GM12878 (cell line): ENCODE measurements around the gene PRRX1. TPM values are rescaled to one million over a fixed set of nuclear protein-coding genes. Genes with fewer than 3 reads are reported as not detected.

Experiments
- ATAC-seq: fragments of 200-7000 bp; cut with Tn5 transposase; 3 replicates; pipeline ENCODE4 v1.9.1; 2020; ENCODE audit warnings: mild to moderate bottlenecking, moderate library complexity
- BruUV-seq: library from RNA; stranded (reverse); fragments of 400-500 nt; replicated peaks from 2 replicates; lab custom pipeline; 2021; lab: Mats Ljungman, UMichigan
- CTCF ChIA-PET: fragments of 300-600 bp; sonication (Branson Sonifier 250); formaldehyde crosslinking; extraction: SDS; loops from one replicate; lab custom pipeline; 2021; ENCODE audit warnings: inconsistent platforms; lab: Yijun Ruan, JAX
- POLR2A ChIA-PET: fragments of 350-600 bp; formaldehyde crosslinking; extraction: SDS; loops from one replicate; lab custom pipeline; 2021; ENCODE audit warnings: inconsistent platforms; lab: Charles Lee
- RAD21 ChIA-PET: fragments of 300-600 bp; sonication (Branson Sonifier 250); formaldehyde crosslinking; loops from one replicate; lab custom pipeline; 2023; ENCODE audit warnings: antibody characterized with exemption; ENCODE audit not compliant: unreplicated experiment; lab: Charles Lee
- SMC1A ChIA-PET: fragments of 300-600 bp; sonication (Branson Sonifier 250); formaldehyde crosslinking; loops from one replicate; lab custom pipeline; 2023; ENCODE audit not compliant: unreplicated experiment, uncharacterized antibody; lab: Charles Lee
- DNase-seq: peaks from one replicate; pipeline ENCODE4 v3.0.0-alpha.2; 2011; ENCODE audit warnings: low read depth, low spot score
- FAIRE-seq: peaks from 3 replicates; lab custom pipeline; 2011; peaks lifted over from hg19 to GRCh38; lab: Jason Lieb, UNC
- H2AFZ ChIP-seq: 2 replicates; pipeline ENCODE4 v1.6.0; 2011; ENCODE audit warnings: low read depth, low read length, control low read depth; ENCODE audit not compliant: control insufficient read depth
- H3K27ac ChIP-seq: 2 replicates; pipeline ENCODE4 v1.5.1; 2011; ENCODE audit warnings: control low read depth; ENCODE audit not compliant: control insufficient read depth, insufficient read depth
- H3K27me3 ChIP-seq, 2 experiments: replicated peaks in 1 of 2; 2 replicates each; pipeline versions ENCODE4 v1.6.0 to v1.6.1; 2011; ENCODE audit warnings: low read length in 1 of 2; ENCODE audit not compliant: control insufficient read depth in 2 of 2, insufficient read depth in 2 of 2
- H3K36me3 ChIP-seq, 2 experiments: 2 replicates each; pipeline ENCODE4 v1.5.1; 2011; ENCODE audit warnings: low read length in 1 of 2; ENCODE audit not compliant: control insufficient read depth in 2 of 2, insufficient read depth in 2 of 2
- H3K4me1 ChIP-seq: 2 replicates; pipeline ENCODE4 v1.6.1; 2011; ENCODE audit warnings: mild to moderate bottlenecking, low read length, moderate library complexity, mixed read lengths; ENCODE audit not compliant: control insufficient read depth, insufficient read depth
- H3K4me2 ChIP-seq: 2 replicates; pipeline ENCODE4 v1.6.0; 2011; ENCODE audit warnings: control low read depth; ENCODE audit not compliant: control insufficient read depth, insufficient read depth
- H3K4me3 ChIP-seq: fragments of 200-600 bp; sonication (generic); 2 replicates; pipeline ENCODE4 v1.5.1; 2016
- H3K79me2 ChIP-seq: 2 replicates; pipeline ENCODE4 v1.6.0; 2011; ENCODE audit warnings: low read length; ENCODE audit not compliant: control insufficient read depth, insufficient read depth
- H3K9ac ChIP-seq: 2 replicates; pipeline ENCODE4 v1.8.0; 2011; ENCODE audit warnings: low read length, control low read depth, mixed read lengths; ENCODE audit not compliant: control insufficient read depth, insufficient read depth
- H3K9me3 ChIP-seq: replicated peaks from 3 replicates; pipeline ENCODE4 v1.5.1; 2011; ENCODE audit warnings: mild to moderate bottlenecking, low read length; ENCODE audit not compliant: control insufficient read depth, insufficient read depth
- H4K20me1 ChIP-seq: 2 replicates; pipeline ENCODE4 v1.6.0; 2011; ENCODE audit not compliant: control insufficient read depth, insufficient read depth
- DPF2 ChIP-seq: fragments of 450-650 bp; IDR thresholded peaks from 2 replicates; pipeline ENCODE4 v1.6.1; 2017; ENCODE audit warnings: mild to moderate bottlenecking
- ESRRA ChIP-seq: IDR thresholded peaks from 2 replicates; pipeline ENCODE4 v1.6.1; 2012; ENCODE audit warnings: mild to moderate bottlenecking, low read length, improper control_type of control experiment
- IRF5 ChIP-seq: fragments of 450-650 bp; IDR thresholded peaks from 2 replicates; pipeline ENCODE4 v1.6.1; 2017; ENCODE audit warnings: borderline replicate concordance
- MTA2 ChIP-seq: fragments of 450-650 bp; IDR thresholded peaks from 2 replicates; pipeline ENCODE4 v1.6.1; 2016; ENCODE audit warnings: low read depth, mild to moderate bottlenecking, moderate library complexity
- NR2F1 ChIP-seq: fragments of 450-650 bp; conservative IDR thresholded peaks from 2 replicates; pipeline ENCODE4 v1.6.1; 2017; ENCODE audit warnings: mild to moderate bottlenecking
- RELA ChIP-seq: fragments of 450-650 bp; IDR thresholded peaks from 2 replicates; pipeline ENCODE4 v1.8.0; 2014; ENCODE audit warnings: borderline replicate concordance; ENCODE audit not compliant: partially characterized antibody
- STAT3 ChIP-seq: IDR thresholded peaks from 2 replicates; pipeline ENCODE4 v1.6.1; 2011; ENCODE audit warnings: low read depth, low read length, improper control_type of control experiment
- TCF7 ChIP-seq: IDR thresholded peaks from 2 replicates; pipeline ENCODE4 v1.6.1; 2014; ENCODE audit warnings: antibody characterized with exemption, borderline replicate concordance
- WGBS: methylation state at CpG from one replicate; pipeline ENCODE4 v1.1.6; 2016; ENCODE audit warnings: low lambda C conversion rate; ENCODE audit not compliant: insufficient replicate concordance, insufficient coverage; ENCODE audit errors: missing lambda C conversion rate; 5-methylcytosine and 5-hydroxymethylcytosine counted together
- in situ Hi-C: fragments of 300-500 bp; cut with MboI; formaldehyde crosslinking; loops from 9 replicates; pipeline ENCODE4 v1.14.3; 2018; ENCODE audit warnings: mixed read lengths
- intact Hi-C: fragments of 100-400 bp; cut with micrococcal nuclease; formaldehyde crosslinking; loops from one replicate; pipeline ENCODE4 v1.14.2; 2022; ENCODE audit not compliant: unreplicated experiment
- polyA plus RNA-seq, 11 experiments: library from polyadenylated mRNA; depleted of rRNA in 4 of 11; unstranded in 6 of 11; stranded (reverse) in 5 of 11; fragments of >200 nt; fragmentation: Nextera tagmentation in 4 of 11; fragmentation: Illumina TruSeq in 1 of 11; extraction: Ambion mirVana in 4 of 11; extraction: Trizol in 1 of 11; gene quantifications; 1 replicate in 1 of 11; 2 replicates in 10 of 11; pipeline versions ENCODE4 v1.2.1 to v1.2.3, GENCODE V29; 2011 to 2016; ENCODE audit warnings: inconsistent platforms in 2 of 11, missing spikeins in 2 of 11, low read depth in 1 of 11
- total RNA-seq, 4 experiments: library from RNA; depleted of rRNA in 3 of 4; stranded (reverse); fragments of >200 nt in 3 of 4; fragmentation: Illumina TruSeq in 1 of 4; extraction: Trizol in 1 of 4; gene quantifications; 2 replicates each; pipeline versions ENCODE4 v1.2.1 to v1.2.3, GENCODE V29; 2013 to 2021

PRRX1 gene
- total and polyA plus RNA-seq, 10 of the 15 experiments (the other 5 are each of a cell fraction or from before 2014, with no cell fraction given), result 0.42 to 64.6 (median 1.5) TPM

DNA sequence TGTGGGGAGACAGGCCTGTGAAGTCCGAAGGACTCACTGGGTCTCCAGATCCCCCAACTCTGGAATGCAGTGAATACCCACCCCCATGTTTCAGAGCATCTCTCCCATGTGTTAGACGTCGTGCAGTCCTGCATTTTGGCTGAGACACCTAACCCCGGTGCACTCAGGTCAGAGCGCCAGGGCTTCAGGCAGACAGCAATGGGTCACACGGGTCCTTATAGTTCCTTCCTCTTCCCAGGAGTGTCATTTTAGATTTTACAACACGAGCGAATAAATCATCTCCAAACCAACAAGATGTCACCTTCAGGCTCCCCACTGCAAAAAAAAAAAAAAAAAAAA lies 5.1 kb downstream of the PRRX1 start:
- Histone ChIP-seq H4K20me1 (no peaks in the 10 kb centered on the region), H3K27ac (no peak overlapping the region), H3K4me1 (no peaks in the 10 kb centered on the region), H3K36me3 (no peaks in the 10 kb centered on the region), H3K4me3 (no peak overlapping the region), H2AFZ (no peak overlapping the region), H3K27me3 (peaks cover 11 to 31% of the 10 kb centered on the region in 2 experiments), H3K9me3 (no peaks in the 10 kb centered on the region; the same call in 2 of the 3 replicates), H3K9ac (no peak overlapping the region), H3K4me2 (no peak overlapping the region), H3K79me2 (no peaks in the 10 kb centered on the region)
- RAD21 ChIA-PET, result interaction anchor here (0.7 to 3.1 kb wide), 11 partner anchors 9 to 817 kb away, joined by 3 to 20 read pairs (median 4); no protein-coding TSS in a partner anchor
- no peak for TF ChIP-seq MTA2
- TF ChIP-seq NR2F1, result 0 out of 2 replicates have a peak, but pooled peaks have one; percentile 18
- SMC1A ChIA-PET, result interaction anchor here (0.8 to 7.9 kb wide), 16 partner anchors 9 to 599 kb away, joined by 3 to 49 read pairs (median 4); no protein-coding TSS in a partner anchor
- no TSS peak for BruUV-seq
- 10% methylated on average over 7 of the region's 8 CpGs for WGBS
- CTCF ChIA-PET, result interaction anchor here (0.8 to 5.0 kb wide), 8 partner anchors 9 to 212 kb away, joined by 3 to 58 read pairs (median 4); partner anchors contain the start of gene GORAB
- intact Hi-C loops, result loop anchor here (10.0 kb wide), 1 partner anchor 74 kb away; no protein-coding TSS in a partner anchor
- in situ Hi-C loops, result no loop called here
- POLR2A ChIA-PET, result interaction anchor here (0.6 to 3.2 kb wide), 5 partner anchors 9 to 969 kb away, joined by 4 to 15 read pairs (median 5); no protein-coding TSS in a partner anchor
- DNase-seq (no peak), FAIRE-seq (no peak), ATAC-seq (no peak)

DNA sequence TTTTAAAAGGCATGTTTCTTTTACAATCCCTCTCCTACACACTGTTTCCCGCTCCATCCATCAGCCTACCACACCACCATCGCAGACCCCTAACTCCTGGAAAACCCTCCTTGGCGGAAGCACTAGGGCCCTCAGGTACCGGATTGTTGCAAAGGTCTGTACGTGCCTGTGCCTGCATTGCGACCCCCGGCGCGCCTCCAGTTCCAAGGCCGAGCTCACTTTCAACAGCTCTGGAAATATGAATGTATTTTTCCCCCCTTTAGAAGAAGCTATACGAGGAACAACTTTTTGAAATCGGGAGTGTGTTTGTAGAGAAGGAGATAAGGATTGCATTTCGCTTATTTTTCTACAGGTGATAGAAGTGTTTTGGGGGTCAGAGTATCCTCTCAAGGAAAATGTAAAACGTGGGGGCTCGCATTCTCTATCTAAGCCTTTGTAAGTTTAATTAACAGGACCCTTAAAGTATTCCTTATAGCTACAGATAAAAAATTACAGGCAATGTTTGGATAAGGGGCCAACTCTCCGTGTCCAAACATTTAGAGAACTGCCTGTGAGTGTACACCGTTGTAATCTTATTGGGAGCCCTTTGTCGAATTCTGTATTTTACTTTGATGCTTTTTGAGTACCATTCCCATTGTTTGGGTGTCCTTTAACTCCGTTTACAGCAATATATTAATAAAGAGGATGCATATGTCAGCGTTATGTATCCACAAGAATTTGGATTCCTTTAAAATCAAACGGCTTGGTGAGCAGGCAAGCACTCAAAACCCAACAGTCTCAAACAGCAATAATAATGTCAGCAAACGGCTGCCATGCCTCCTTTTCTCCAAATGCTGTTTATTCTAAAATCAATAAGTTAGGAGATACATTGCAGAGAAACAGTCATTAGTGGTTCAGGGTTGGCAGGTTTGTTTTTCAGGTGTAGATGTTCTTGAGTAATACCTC lies 5.9 kb downstream of the PRRX1 start:
- WGBS, result 26% methylated on average over 22 of the region's 22 CpGs
- FAIRE-seq (no peak), ATAC-seq (no peak), DNase-seq (no peak)
- no peaks in the 10 kb centered on the region for H3K79me2 ChIP-seq
- no peaks in the 10 kb centered on the region for H3K4me1 ChIP-seq
- H2AFZ ChIP-seq, result no peak overlapping the region
- H3K27ac ChIP-seq, result no peak overlapping the region
- H3K4me3 ChIP-seq, result no peak overlapping the region
- ChIA-PET POLR2A (interaction anchor here (0.8 to 1.9 kb wide), 6 partner anchors 10 to 136 kb away, joined by 3 to 6 read pairs (median 4); no protein-coding TSS in a partner anchor), CTCF (interaction anchor here (0.7 to 5.0 kb wide), 11 partner anchors 10 to 659 kb away, joined by 3 to 58 read pairs (median 3); no protein-coding TSS in a partner anchor), RAD21 (interaction anchor here (0.7 to 3.1 kb wide), 14 partner anchors 10 to 817 kb away, joined by 3 to 20 read pairs (median 4); partner anchors contain the start of gene GORAB), SMC1A (interaction anchor here (0.5 to 7.9 kb wide), 21 partner anchors 10 to 449 kb away, joined by 3 to 49 read pairs (median 4); no protein-coding TSS in a partner anchor)
- peaks cover 4 to 24% of the 10 kb centered on the region in 2 experiments for H3K27me3 ChIP-seq
- no TSS peak for BruUV-seq
- H3K9ac ChIP-seq, result no peak overlapping the region
- H4K20me1 ChIP-seq, result no peaks in the 10 kb centered on the region
- intact Hi-C loops, result loop anchor here (10.0 kb wide), 1 partner anchor 75 kb away; no protein-coding TSS in a partner anchor
- no peaks in the 10 kb centered on the region for H3K36me3 ChIP-seq
- no peak overlapping the region for H3K4me2 ChIP-seq
- in situ Hi-C loops, result loop anchor here (10.0 kb wide), 1 partner anchor 745 kb away; no protein-coding TSS in a partner anchor
- H3K9me3 ChIP-seq, result no peaks in the 10 kb centered on the region; the same call in 2 of the 3 replicates
- TF ChIP-seq ESRRA, result no peak
- no peak for TF ChIP-seq IRF5
- no peak for TF ChIP-seq DPF2
- TF ChIP-seq RELA, result no peak
- TF ChIP-seq STAT3, result no peak
- no peak for TF ChIP-seq TCF7
